ENCODE results near the gene PLPP3.

- TF ChIP-seq, protein P1, sequence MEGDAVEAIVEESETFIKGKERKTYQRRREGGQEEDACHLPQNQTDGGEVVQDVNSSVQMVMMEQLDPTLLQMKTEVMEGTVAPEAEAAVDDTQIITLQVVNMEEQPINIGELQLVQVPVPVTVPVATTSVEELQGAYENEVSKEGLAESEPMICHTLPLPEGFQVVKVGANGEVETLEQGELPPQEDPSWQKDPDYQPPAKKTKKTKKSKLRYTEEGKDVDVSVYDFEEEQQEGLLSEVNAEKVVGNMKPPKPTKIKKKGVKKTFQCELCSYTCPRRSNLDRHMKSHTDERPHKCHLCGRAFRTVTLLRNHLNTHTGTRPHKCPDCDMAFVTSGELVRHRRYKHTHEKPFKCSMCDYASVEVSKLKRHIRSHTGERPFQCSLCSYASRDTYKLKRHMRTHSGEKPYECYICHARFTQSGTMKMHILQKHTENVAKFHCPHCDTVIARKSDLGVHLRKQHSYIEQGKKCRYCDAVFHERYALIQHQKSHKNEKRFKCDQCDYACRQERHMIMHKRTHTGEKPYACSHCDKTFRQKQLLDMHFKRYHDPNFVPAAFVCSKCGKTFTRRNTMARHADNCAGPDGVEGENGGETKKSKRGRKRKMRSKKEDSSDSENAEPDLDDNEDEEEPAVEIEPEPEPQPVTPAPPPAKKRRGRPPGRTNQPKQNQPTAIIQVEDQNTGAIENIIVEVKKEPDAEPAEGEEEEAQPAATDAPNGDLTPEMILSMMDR (IDR thresholded peaks at IDR 0.05) = no peak
- no peak for TF ChIP-seq POLR2AphosphoS5 (IDR thresholded peaks at IDR 0.05)
Observed at GRCh38 chr1:56511766-56512165, 67.6 kb downstream of the PLPP3 start.
